Left ventricle myocardium inferior (tissue), 1 donor: ENCODE measurements around the gene MVB12B. TPM values are rescaled to one million over a fixed set of nuclear protein-coding genes. Genes with fewer than 3 reads are reported as not detected.

Source experiments
- DNase-seq: peaks from one replicate; pipeline ENCODE4 v3.0.0-alpha.2; 2020
- H3K27ac ChIP-seq: fragments of 200-600 bp; replicated peaks from 2 replicates; pipeline ENCODE4 v1.8.0; 2021
- H3K27me3 ChIP-seq: fragments of 200-600 bp; 2 replicates; pipeline ENCODE4 v1.8.0; 2021; ENCODE audit warnings: low read depth
- H3K36me3 ChIP-seq: fragments of 200-600 bp; 2 replicates; pipeline ENCODE4 v1.8.0; 2021
- H3K4me1 ChIP-seq: fragments of 200-600 bp; 2 replicates; pipeline ENCODE4 v1.8.0; 2021
- H3K4me3 ChIP-seq: fragments of 200-600 bp; 2 replicates; pipeline ENCODE4 v1.8.0; 2021; ENCODE audit warnings: mild to moderate bottlenecking, moderate library complexity
- H3K9me3 ChIP-seq: fragments of 200-600 bp; replicated peaks from 2 replicates; pipeline ENCODE4 v1.8.0; 2021
- CTCF ChIP-seq: fragments of 200-600 bp; IDR thresholded peaks from 2 replicates; pipeline ENCODE4 v1.8.0; 2021; ENCODE audit warnings: antibody characterized with exemption, mild to moderate bottlenecking, borderline replicate concordance
- intact Hi-C: fragments of 100-400 bp; cut with micrococcal nuclease; formaldehyde crosslinking; loops from one replicate; pipeline ENCODE4 v1.11.0; 2022
- total RNA-seq: library from RNA; stranded (reverse); fragmentation: NEBNext Ultra II Directional; extraction: Animal tissue kit (Norgen Biotek cat#: 25700); gene quantifications from one replicate; pipeline ENCODE4 v1.2.1, GENCODE V29; 2021
- donor health status: DM: no; HTN: yes; CAD: no; lungs with severe emphysema.

The MVB12B gene
- total RNA-seq, 1 donor from 2014 or later: 11.2 TPM

GRCh38 chr9:126295516-126295915, 31.1 kb upstream of the MVB12B start:
- Histone ChIP-seq H3K27me3 (peaks cover 30% of the 10 kb centered on the region), H3K9me3 (no peaks in the 10 kb centered on the region), H3K36me3 (no peaks in the 10 kb centered on the region), H3K4me3 (no peak overlapping the region), H3K4me1 (no peaks in the 10 kb centered on the region), H3K27ac (no peak overlapping the region)
- DNase-seq: no peak
- intact Hi-C loops: no loop called here
- no peak for TF ChIP-seq CTCF

GRCh38 chr9:126295936-126296600, 30.6 kb upstream of the MVB12B start:
- TF ChIP-seq CTCF: no peak
- intact Hi-C loops: no loop called here
- no peaks in the 10 kb centered on the region for H3K36me3 ChIP-seq
- H3K27ac ChIP-seq: no peak overlapping the region
- no peaks in the 10 kb centered on the region for H3K4me1 ChIP-seq
- H3K9me3 ChIP-seq: no peaks in the 10 kb centered on the region
- H3K4me3 ChIP-seq: no peak overlapping the region
- H3K27me3 ChIP-seq: peaks cover 30% of the 10 kb centered on the region
- DNase-seq: no peak

- intact Hi-C loops: no loop called here
- no peak for TF ChIP-seq CTCF
Observed at GRCh38 chr9:126296687-126297086, 29.9 kb upstream of the MVB12B start.

GRCh38 chr9:126297661-126298060, 29.0 kb upstream of the MVB12B start:
- Histone ChIP-seq H3K9me3 (no peaks in the 10 kb centered on the region), H3K27me3 (peaks cover 29% of the 10 kb centered on the region), H3K36me3 (no peaks in the 10 kb centered on the region), H3K4me1 (no peaks in the 10 kb centered on the region), H3K4me3 (no peak overlapping the region), H3K27ac (no peak overlapping the region)
- intact Hi-C loops: no loop called here
- DNase-seq: no peak
- TF ChIP-seq CTCF: no peak

More at GRCh38 chr9:126296687-126297086, 29.9 kb upstream of the MVB12B start:
- H3K36me3 ChIP-seq: no peaks in the 10 kb centered on the region
- no peak for DNase-seq
- H3K4me3 ChIP-seq: no peak overlapping the region
- no peaks in the 10 kb centered on the region for H3K9me3 ChIP-seq
- no peaks in the 10 kb centered on the region for H3K4me1 ChIP-seq
- H3K27me3 ChIP-seq: peaks cover 30% of the 10 kb centered on the region
- no peak overlapping the region for H3K27ac ChIP-seq

- Histone ChIP-seq H3K27ac (no peak overlapping the region), H3K9me3 (no peaks in the 10 kb centered on the region), H3K27me3 (peaks cover 24% of the 10 kb centered on the region), H3K4me3 (no peak overlapping the region), H3K36me3 (no peaks in the 10 kb centered on the region), H3K4me1 (no peaks in the 10 kb centered on the region)
- TF ChIP-seq CTCF: no peak
- DNase-seq: no peak
- intact Hi-C loops: no loop called here
Observed at GRCh38 chr9:126298063-126298801, 28.4 kb upstream of the MVB12B start.
